ENCODE measurements around the gene UBR1. TPM values are rescaled to one million over a fixed set of nuclear protein-coding genes. Genes with fewer than 3 reads are reported as not detected.
"Not testable (repeated sequence)": the region's sequence is repeated elsewhere in the genome, so short reads cannot be mapped to it uniquely, and the experiment has no call there.

Gene UBR1
- polyA plus RNA-seq, 2 of the 4 experiments (the other 2 are of a cell fraction), result 5.8 to 10.5 TPM

- Histone ChIP-seq H3K4me2 (no peak overlapping the region), H3K4me3 (no peak overlapping the region), H3K27ac (no peak overlapping the region), H3K9me3 (no peaks in the 10 kb centered on the region), H3K4me1 (no peaks in the 10 kb centered on the region)
- ChIA-PET POLR2A (no interaction called here), CTCF (no interaction called here)
- WGBS (ENCODE audit: missing lambda C conversion rate), result 96% methylated on average over 1 of the region's 1 CpG
- FAIRE-seq (no peak), ATAC-seq (no peak), DNase-seq (ENCODE audit: low read depth in 1 of 2, low spot score in 1 of 2) (no peak)
- no peak for TF ChIP-seq PHF8 (IDR thresholded peaks at IDR 0.05; ENCODE audit: borderline replicate concordance, low read depth)
Measured at GRCh38 chr15:42984493-42985034, 121.3 kb downstream of the UBR1 start.

GRCh38 chr15:42979113-42979512, 126.7 kb downstream of the UBR1 start:
- POLR2A ChIA-PET, FAIRE-seq: not testable (repeated sequence)

GRCh38 chr15:42974202-42974862, 131.5 kb downstream of the UBR1 start:
- TF ChIP-seq EHMT2 (IDR thresholded peaks at IDR 0.05; ENCODE audit: low read depth), result no peak
- TF ChIP-seq MAX (IDR thresholded peaks at IDR 0.05), result no peak
- no peak for TF ChIP-seq RFX5 (IDR thresholded peaks at IDR 0.05)
- no peak for TF ChIP-seq HOXB13 (CRISPR knock-in tag; IDR thresholded peaks at IDR 0.05; ENCODE audit: low read depth)
- no peak for TF ChIP-seq HDAC2 (IDR thresholded peaks at IDR 0.05)
- no peak for TF ChIP-seq MAZ (IDR thresholded peaks at IDR 0.05; ENCODE audit: borderline replicate concordance, low read depth, low read length)
- no peak for TF ChIP-seq CHD4 (IDR thresholded peaks at IDR 0.05; ENCODE audit: borderline replicate concordance)
- no peak for TF ChIP-seq ZNF302 (CRISPR knock-in tag; IDR thresholded peaks at IDR 0.05)
- TF ChIP-seq POLR2A (IDR thresholded peaks at IDR 0.05; ENCODE audit: low read length), result no peak
- no peak for TF ChIP-seq REST (IDR thresholded peaks at IDR 0.05)
- no peak for TF ChIP-seq ZFP36 (IDR thresholded peaks at IDR 0.05; ENCODE audit: borderline replicate concordance, partially characterized antibody)
- no peak for TF ChIP-seq PBX3 (IDR thresholded peaks at IDR 0.05)
- TF ChIP-seq KDM1A (IDR thresholded peaks at IDR 0.05; ENCODE audit: low read depth), result no peak
- no peak for TF ChIP-seq TP53 (CRISPR knock-in tag; IDR thresholded peaks at IDR 0.05)
- TF ChIP-seq NPAS2 (CRISPR knock-in tag; IDR thresholded peaks at IDR 0.05; ENCODE audit: borderline replicate concordance), result no peak
- CTCF ChIA-PET, result no interaction called here

More at GRCh38 chr15:42979113-42979512, 126.7 kb downstream of the UBR1 start:
- H3K4me2 ChIP-seq, H3K27ac ChIP-seq, ATAC-seq, CTCF ChIA-PET, H3K4me3 ChIP-seq, H3K4me1 ChIP-seq, H3K9me3 ChIP-seq: not testable (repeated sequence)
- 83% methylated on average over 6 of the region's 6 CpGs for WGBS (ENCODE audit: missing lambda C conversion rate)
- DNase-seq (ENCODE audit: low read depth in 1 of 2, low spot score in 1 of 2), result peak in 1 of 2 experiments; percentile 3

More at GRCh38 chr15:42974202-42974862, 131.5 kb downstream of the UBR1 start:
- ATAC-seq, result no peak
- Histone ChIP-seq H3K4me1 (no peaks in the 10 kb centered on the region), H3K4me2 (no peak overlapping the region), H3K27ac (no peak overlapping the region), H3K9me3 (no peaks in the 10 kb centered on the region), H3K4me3 (no peak overlapping the region)
- FAIRE-seq, result no peak
- WGBS (ENCODE audit: missing lambda C conversion rate), result 90% methylated on average over 2 of the region's 2 CpGs
- no peak for DNase-seq (ENCODE audit: low read depth in 1 of 2, low spot score in 1 of 2)
- POLR2A ChIA-PET, result no interaction called here
